ENCODE data around the gene NHLRC4. TPM values are rescaled to one million over a fixed set of nuclear protein-coding genes. Genes with fewer than 3 reads are reported as not detected.
"Not testable (repeated sequence)": the region's sequence is repeated elsewhere in the genome, so short reads cannot be mapped to it uniquely, and the experiment has no call there.

The NHLRC4 gene
- total and polyA plus RNA-seq, 12 donors = 0.57 to 22.3 (median 6.3) TPM

GRCh38 chr16:595094-595528 lies 28.3 kb downstream of the NHLRC4 start:
- Histone ChIP-seq H3K27ac (no peak overlapping the region), H3K27me3 (no peaks in the 10 kb centered on the region), H3K4me1 (replicated peaks in 1 of 2) (peaks cover 17 to 20% of the 10 kb centered on the region in 2 donors), H3K36me3 (replicated peaks in 1 of 2) (peaks cover 0 to 1% of the 10 kb centered on the region in 2 donors), H3K9me3 (replicated peaks in 1 of 3) (no peaks in the 10 kb centered on the region), H3K4me3 (no peak overlapping the region)
- 87 to 93% (median 91%) methylated on average over 6 to 18 of the region's 18 CpGs for WGBS, 4 donors
- no peak for DNase-seq
- no peak for TF ChIP-seq CTCF (IDR thresholded peaks at IDR 0.05)
- no peak for TF ChIP-seq POLR2A (IDR thresholded peaks at IDR 0.05)
- intact Hi-C loops (cut with DNase I) = no loop called here

- H3K36me3 ChIP-seq (replicated peaks in 1 of 2) = peaks cover 0 to 3% of the 10 kb centered on the region in 2 donors
- peaks cover 9 to 18% of the 10 kb centered on the region in 2 donors for H3K4me1 ChIP-seq (replicated peaks in 1 of 2)
- WGBS, 4 donors = 86 to 92% (median 89%) methylated on average over 24 to 34 of the region's 34 CpGs
- no peak overlapping the region for H3K27ac ChIP-seq
- intact Hi-C loops (cut with DNase I) = no loop called here
- TF ChIP-seq CTCF (IDR thresholded peaks at IDR 0.05) (no peak), POLR2A (IDR thresholded peaks at IDR 0.05) (no peak)
- no peak overlapping the region for H3K4me3 ChIP-seq
- DNase-seq = no peak
- H3K27me3 ChIP-seq = no peaks in the 10 kb centered on the region
- H3K9me3 ChIP-seq (replicated peaks in 1 of 3) = no peaks in the 10 kb centered on the region
These were observed 29.3 kb downstream of the NHLRC4 start for GRCh38 chr16:595942-596735.

- Histone ChIP-seq H3K36me3 (replicated peaks in 1 of 2) (peaks cover 0 to 3% of the 10 kb centered on the region in 2 donors), H3K27ac (no peak overlapping the region), H3K4me1 (replicated peaks in 1 of 2) (peaks cover 7 to 15% of the 10 kb centered on the region in 2 donors), H3K9me3 (replicated peaks in 1 of 3) (no peaks in the 10 kb centered on the region), H3K4me3 (no peak overlapping the region), H3K27me3 (no peaks in the 10 kb centered on the region)
- intact Hi-C loops (cut with DNase I) = no loop called here
- WGBS, 4 donors = 90 to 95% (median 94%) methylated on average over 11 to 12 of the region's 12 CpGs
- TF ChIP-seq CTCF (IDR thresholded peaks at IDR 0.05) (no peak), POLR2A (IDR thresholded peaks at IDR 0.05) (no peak)
- DNase-seq = no peak
These were observed 29.9 kb downstream of the NHLRC4 start for GRCh38 chr16:596736-597060.

GRCh38 chr16:597655-598054 lies 30.9 kb downstream of the NHLRC4 start:
- DNase-seq; intact Hi-C loops (cut with DNase I); H3K9me3 ChIP-seq (replicated peaks in 1 of 3); H3K27me3 ChIP-seq; H3K27ac ChIP-seq; H3K36me3 ChIP-seq (replicated peaks in 1 of 2); H3K4me3 ChIP-seq; H3K4me1 ChIP-seq (replicated peaks in 1 of 2): not testable (repeated sequence)
- WGBS, 4 donors = 95 to 98% (median 97%) methylated on average over 2 to 7 of the region's 7 CpGs
